Immature natural killer cell (primary cell): ENCODE results near the gene NRXN2. TPM values are rescaled to one million over a fixed set of nuclear protein-coding genes. Genes with fewer than 3 reads are reported as not detected.

Source experiments
- DNase-seq, 3 donors: peaks; one replicate each; pipeline ENCODE4 v3.0.0; 2022; ENCODE audit warnings: mixed read lengths in 1 of 3
- H3K27ac Mint-ChIP-seq, 6 donors: one replicate each; pipeline ENCODE4 v1.8.0; 2020; ENCODE audit warnings: mixed read lengths in 6 of 6, mild to moderate bottlenecking in 5 of 6, inconsistent platforms in 4 of 6, moderate library complexity in 3 of 6
- H3K27me3 Mint-ChIP-seq, 3 donors: one replicate each; pipeline ENCODE4 v1.8.0; 2020 to 2021; ENCODE audit warnings: low read depth in 3 of 3, mild to moderate bottlenecking in 3 of 3, mixed read lengths in 3 of 3, moderate library complexity in 3 of 3, inconsistent platforms in 1 of 3
- H3K36me3 Mint-ChIP-seq, 3 donors: one replicate each; pipeline ENCODE4 v1.8.0; 2020; ENCODE audit warnings: mixed read lengths in 3 of 3, inconsistent platforms in 2 of 3, mild to moderate bottlenecking in 2 of 3
- H3K4me1 Mint-ChIP-seq, 2 donors: one replicate each; pipeline ENCODE4 v1.8.0; 2020; ENCODE audit warnings: inconsistent platforms in 2 of 2, mild to moderate bottlenecking in 2 of 2, mixed read lengths in 2 of 2, moderate library complexity in 1 of 2
- H3K4me3 Mint-ChIP-seq, 5 donors: one replicate each; pipeline ENCODE4 v1.8.0; 2020; ENCODE audit warnings: mild to moderate bottlenecking in 5 of 5, mixed read lengths in 5 of 5, inconsistent platforms in 3 of 5, moderate library complexity in 3 of 5
- H3K9me3 Mint-ChIP-seq, 6 donors: one replicate each; pipeline ENCODE4 v1.8.0; 2020; ENCODE audit warnings: mild to moderate bottlenecking in 6 of 6, mixed read lengths in 6 of 6, inconsistent platforms in 4 of 6, moderate library complexity in 3 of 6
- polyA plus RNA-seq, 3 donors: library from polyadenylated mRNA; unstranded; fragments of 300-500 nt; fragmentation: Illumina TruSeq; gene quantifications; one replicate each; pipeline ENCODE4 v1.2.3, GENCODE V29; 2021

The NRXN2 gene
- polyA plus RNA-seq, 3 donors from 2014 or later = 0.44 to 3.6 (median 3.2) TPM

GRCh38 chr11:64560941-64561340, 162.1 kb downstream of the NRXN2 start:
- Mint-ChIP-seq H3K4me3 (no peak overlapping the region), H3K27me3 (peaks cover 1 to 10% (median 3%) of the 10 kb centered on the region in 3 donors), H3K4me1 (peaks cover 0 to 3% of the 10 kb centered on the region in 2 donors), H3K36me3 (no peaks in the 10 kb centered on the region), H3K9me3 (peaks cover 0 to 1% (median 0%) of the 10 kb centered on the region in 6 donors), H3K27ac (no peak overlapping the region)
- DNase-seq = no peak

GRCh38 chr11:64560139-64560771, 162.7 kb downstream of the NRXN2 start:
- no peak for DNase-seq
- Mint-ChIP-seq H3K4me1 (peaks cover 0 to 3% of the 10 kb centered on the region in 2 donors), H3K36me3 (no peaks in the 10 kb centered on the region), H3K27me3 (peaks cover 1 to 10% (median 5%) of the 10 kb centered on the region in 3 donors), H3K4me3 (no peak overlapping the region), H3K27ac (no peak overlapping the region), H3K9me3 (peaks cover 0 to 1% (median 0%) of the 10 kb centered on the region in 6 donors)

- H3K27ac Mint-ChIP-seq = no peak overlapping the region
- no peak overlapping the region for H3K4me3 Mint-ChIP-seq
- H3K4me1 Mint-ChIP-seq = peaks cover 0 to 1% of the 10 kb centered on the region in 2 donors
- DNase-seq = no peak
- H3K9me3 Mint-ChIP-seq = peaks cover 0 to 1% (median 0%) of the 10 kb centered on the region in 6 donors
- peaks cover 1 to 10% (median 5%) of the 10 kb centered on the region in 3 donors for H3K27me3 Mint-ChIP-seq
- no peaks in the 10 kb centered on the region for H3K36me3 Mint-ChIP-seq
Observed at GRCh38 chr11:64559351-64560138, 163.5 kb downstream of the NRXN2 start.

GRCh38 chr11:64558869-64559268, 164.1 kb downstream of the NRXN2 start:
- Mint-ChIP-seq H3K36me3 (no peaks in the 10 kb centered on the region), H3K4me3 (no peak overlapping the region), H3K27ac (no peak overlapping the region), H3K9me3 (peaks cover 0 to 1% (median 0%) of the 10 kb centered on the region in 6 donors), H3K27me3 (peaks cover 0 to 10% (median 7%) of the 10 kb centered on the region in 3 donors), H3K4me1 (no peaks in the 10 kb centered on the region)
- no peak for DNase-seq

GRCh38 chr11:64558065-64558745, 164.8 kb downstream of the NRXN2 start:
- Mint-ChIP-seq H3K27ac (no peak overlapping the region), H3K27me3 (peaks cover 2 to 11% (median 10%) of the 10 kb centered on the region in 3 donors), H3K36me3 (no peaks in the 10 kb centered on the region), H3K9me3 (peaks cover 0 to 1% (median 0%) of the 10 kb centered on the region in 6 donors), H3K4me1 (no peaks in the 10 kb centered on the region), H3K4me3 (no peak overlapping the region)
- no peak for DNase-seq

GRCh38 chr11:64556721-64557250, 166.2 kb downstream of the NRXN2 start:
- DNase-seq = no peak
- H3K27ac Mint-ChIP-seq = no peak overlapping the region
- peaks cover 0 to 5% (median under 1%) of the 10 kb centered on the region in 6 donors for H3K9me3 Mint-ChIP-seq
- H3K36me3 Mint-ChIP-seq = no peaks in the 10 kb centered on the region
- no peak overlapping the region for H3K4me3 Mint-ChIP-seq
- peaks cover 0 to 9% of the 10 kb centered on the region in 2 donors for H3K4me1 Mint-ChIP-seq
- H3K27me3 Mint-ChIP-seq = peaks cover 4 to 21% (median 17%) of the 10 kb centered on the region in 3 donors

Other genes starting within 250 kb of the NRXN2 start
- gene SLC22A11, start 167.3 kb downstream of the NRXN2 start, polyA plus RNA-seq = not detected
- gene SLC22A12, start 132.0 kb downstream of the NRXN2 start, polyA plus RNA-seq = not detected
- gene RASGRP2, start 20.9 kb upstream of the NRXN2 start, polyA plus RNA-seq = 100 to 1,000 TPM; 142 to 165 (median 154) TPM
- 1 to 10 TPM in 1 of 3 donors, under 1 TPM in 1, not detected in 1; 0.63 to 1.1 TPM for gene PYGM, start 36.8 kb upstream of the NRXN2 start, polyA plus RNA-seq
- 100 to 1,000 TPM in 1 of 3 donors, 10 to 100 TPM in 2; 51.1 to 142 (median 56.3) TPM for gene SF1, start 55.3 kb upstream of the NRXN2 start, polyA plus RNA-seq
- 10 to 100 TPM in 2 of 3 donors, 1 to 10 TPM in 1; 9.2 to 16.4 (median 15.9) TPM for gene MAP4K2, start 80.0 kb upstream of the NRXN2 start, polyA plus RNA-seq
- 10 to 100 TPM; 15.3 to 36.1 (median 27.1) TPM for gene MEN1, start 87.4 kb upstream of the NRXN2 start, polyA plus RNA-seq
- under 1 TPM in 2 of 3 donors, not detected in 1; 0.13 to 0.22 TPM for gene CDC42BPG, start 121.5 kb upstream of the NRXN2 start, polyA plus RNA-seq
- gene EHD1, start 155.4 kb upstream of the NRXN2 start, polyA plus RNA-seq = 100 to 1,000 TPM; 136 to 247 (median 160) TPM
- gene ATG2A, start 194.0 kb upstream of the NRXN2 start, polyA plus RNA-seq = 10 to 100 TPM in 1 of 3 donors, 1 to 10 TPM in 2; 3.7 to 10.0 (median 6.7) TPM
- gene PPP2R5B, start 201.5 kb upstream of the NRXN2 start, polyA plus RNA-seq = 10 to 100 TPM in 2 of 3 donors, 1 to 10 TPM in 1; 7.8 to 14.6 (median 14.0) TPM
- gene GPHA2, start 212.7 kb upstream of the NRXN2 start, polyA plus RNA-seq = not detected
- not detected for gene MAJIN, start 248.9 kb upstream of the NRXN2 start, polyA plus RNA-seq